GM21528 (cell line): ENCODE results near the gene PRPH.
"Not testable (repeated sequence)": the region's sequence is repeated elsewhere in the genome, so short reads cannot be mapped to it uniquely, and the experiment has no call there.

Experiments used
- ATAC-seq: cut with Tn5 transposase; IDR thresholded peaks from one replicate; pipeline ENCODE4 v1.9.1; 2021; ENCODE audit warnings: mild to moderate bottlenecking, moderate library complexity; ENCODE audit not compliant: unreplicated experiment, low FRiP score

The PRPH gene

DNA sequence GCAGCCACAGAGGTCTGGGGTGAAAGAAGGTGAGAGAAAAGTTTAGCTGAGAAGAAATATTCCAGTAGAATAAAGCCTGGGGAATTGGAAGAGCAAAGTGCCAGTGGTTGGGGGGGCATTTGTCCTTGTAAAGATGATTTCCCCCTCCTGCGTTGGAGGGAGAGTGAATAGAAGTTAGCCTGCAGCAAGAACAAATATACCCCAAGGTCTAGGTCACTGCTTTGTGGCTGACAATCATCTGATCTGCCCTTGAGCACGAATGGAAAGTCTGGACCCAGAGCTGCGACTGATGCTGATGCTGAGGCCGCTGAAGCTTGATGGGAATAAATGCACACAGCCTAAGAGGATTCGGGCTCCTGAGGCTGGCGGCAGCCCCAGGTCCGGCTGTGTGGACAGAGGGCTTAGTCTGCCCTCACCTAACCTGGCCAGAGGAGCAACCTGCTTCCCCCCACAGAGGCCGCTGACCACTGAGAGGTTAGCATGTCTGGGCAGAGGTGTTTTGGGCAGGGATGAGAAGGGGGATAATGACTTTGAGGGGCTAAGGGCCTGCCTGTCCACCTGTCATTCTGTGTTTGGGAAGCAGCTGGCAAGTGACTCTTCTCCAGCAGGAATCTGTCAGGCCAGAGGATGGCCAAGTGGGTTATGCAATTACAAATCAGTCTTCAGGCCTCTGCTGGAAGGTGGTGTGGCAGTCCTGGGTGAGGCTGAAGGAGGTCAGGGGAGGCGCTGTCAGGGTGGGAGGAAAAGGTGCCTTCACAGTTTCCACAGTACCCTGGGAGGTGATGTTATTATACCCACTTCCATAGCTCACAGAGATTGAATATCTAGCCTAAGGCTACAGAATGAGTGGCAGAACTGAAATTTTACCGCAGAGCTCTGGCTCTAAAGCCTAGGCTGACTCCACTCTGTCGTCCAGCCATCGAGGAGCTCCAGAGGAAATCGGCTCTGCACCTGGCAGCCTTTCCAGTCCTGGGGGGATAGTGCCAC, 18.4 kb upstream of the PRPH start:
- ATAC-seq = no peak

DNA sequence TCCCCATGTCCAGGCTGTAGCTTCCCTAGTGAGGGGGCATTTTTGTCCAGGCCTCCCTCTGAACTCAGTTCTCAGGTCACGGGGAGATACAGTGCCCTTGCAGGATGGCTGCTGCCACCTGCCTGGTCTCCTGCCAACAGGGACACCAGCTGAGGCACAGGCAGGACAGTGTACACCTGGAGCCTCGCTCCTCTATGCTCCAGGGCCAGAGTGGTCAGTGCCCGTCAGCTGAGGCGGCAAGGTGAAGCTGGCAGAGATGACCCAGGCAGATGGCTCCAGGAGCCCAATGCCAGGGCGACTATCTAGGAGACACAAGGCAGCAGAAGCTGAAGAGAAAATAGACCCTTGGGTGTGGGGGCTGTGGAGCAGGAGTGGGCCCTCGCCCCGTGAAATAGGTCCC, 17.5 kb upstream of the PRPH start:
- ATAC-seq = no peak

DNA sequence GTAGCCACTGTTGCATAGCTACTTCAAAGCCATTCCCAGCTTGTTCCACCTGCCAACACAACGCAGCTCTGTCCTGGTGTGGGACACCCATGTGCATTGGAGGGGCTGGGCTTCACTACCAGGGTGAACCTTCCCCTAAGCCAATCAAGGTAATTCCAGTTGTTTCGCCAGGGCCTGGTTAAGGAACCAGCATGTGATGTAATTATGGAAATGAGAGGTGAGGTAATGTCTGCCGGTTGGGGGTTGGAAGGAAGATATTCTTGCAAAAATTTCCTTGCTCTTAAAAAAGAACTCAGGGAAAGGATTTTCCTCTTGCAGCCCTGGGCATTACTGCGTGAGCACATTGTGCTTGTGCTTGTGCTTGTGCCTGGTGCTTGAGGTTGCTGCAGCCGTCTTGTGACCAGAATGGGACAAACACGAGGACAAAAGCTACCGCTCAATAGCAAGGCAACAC, 15.2 kb upstream of the PRPH start:
- ATAC-seq = no peak

DNA sequence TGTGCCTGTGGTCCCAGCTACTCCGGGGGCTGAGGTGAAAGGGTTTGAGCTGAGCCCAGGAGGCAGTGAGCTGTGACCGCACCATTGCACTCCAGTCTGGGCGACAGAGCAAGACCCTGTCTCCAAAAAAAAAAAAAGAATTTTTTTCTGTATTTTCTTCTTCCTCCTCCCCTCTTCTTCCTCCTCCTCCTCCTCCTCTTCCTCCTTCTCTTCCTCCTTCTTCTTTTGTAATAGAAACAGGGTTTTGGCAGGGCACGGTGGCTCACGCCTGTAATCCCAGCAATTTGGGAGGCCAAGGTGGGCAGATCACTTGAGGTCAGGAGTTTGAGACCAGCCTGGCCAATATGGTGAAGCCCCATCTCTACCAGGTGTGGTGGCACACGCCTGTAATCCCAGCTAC, 14.4 kb upstream of the PRPH start:
- ATAC-seq = not testable (repeated sequence)

DNA sequence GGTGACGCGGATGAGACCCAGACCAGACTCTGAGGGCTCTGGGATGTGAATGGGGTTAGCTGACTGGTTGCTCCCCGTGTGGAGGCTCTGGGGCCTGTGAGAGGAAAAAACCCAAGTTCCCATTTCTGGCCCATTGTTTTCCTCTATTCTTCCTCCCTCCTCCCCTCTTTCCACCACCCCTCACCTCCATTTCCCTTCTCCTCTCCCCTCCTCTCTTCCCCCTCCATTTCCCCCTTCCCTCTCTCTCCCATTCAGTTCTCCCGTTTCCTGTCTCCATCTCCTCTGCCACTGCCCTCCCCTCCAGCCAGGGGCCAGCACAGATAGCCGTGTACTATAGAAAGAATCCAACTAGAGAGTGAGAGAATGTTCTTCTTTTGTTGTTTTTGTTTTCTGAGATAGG, 12.6 kb upstream of the PRPH start:
- ATAC-seq = no peak

DNA sequence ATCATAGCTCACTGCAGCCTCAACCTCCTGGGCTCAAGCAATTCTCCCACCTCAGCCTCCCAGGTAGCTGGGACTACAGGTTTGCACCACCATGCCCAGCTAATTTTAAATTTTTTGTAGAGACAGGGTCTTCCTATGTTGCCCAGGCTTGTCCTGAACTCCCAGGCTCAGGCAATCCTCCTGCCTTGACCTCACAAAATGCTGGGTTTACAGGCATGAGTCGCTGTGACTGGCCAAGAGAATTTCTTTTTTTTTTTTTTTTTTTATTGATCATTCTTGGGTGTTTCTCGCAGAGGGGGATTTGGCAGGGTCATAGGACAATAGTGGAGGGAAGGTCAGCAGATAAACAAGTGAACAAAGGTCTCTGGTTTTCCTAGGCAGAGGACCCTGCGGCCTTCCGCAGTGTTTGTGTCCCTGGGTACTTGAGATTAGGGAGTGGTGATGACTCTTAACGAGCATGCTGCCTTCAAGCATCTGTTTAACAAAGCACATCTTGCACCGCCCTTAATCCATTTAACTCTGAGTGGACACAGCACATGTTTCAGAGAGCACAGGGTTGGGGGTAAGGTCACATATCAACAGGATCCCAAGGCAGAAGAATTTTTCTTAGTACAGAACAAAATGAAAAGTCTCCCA, 12.1 kb upstream of the PRPH start:
- not testable (repeated sequence) for ATAC-seq

DNA sequence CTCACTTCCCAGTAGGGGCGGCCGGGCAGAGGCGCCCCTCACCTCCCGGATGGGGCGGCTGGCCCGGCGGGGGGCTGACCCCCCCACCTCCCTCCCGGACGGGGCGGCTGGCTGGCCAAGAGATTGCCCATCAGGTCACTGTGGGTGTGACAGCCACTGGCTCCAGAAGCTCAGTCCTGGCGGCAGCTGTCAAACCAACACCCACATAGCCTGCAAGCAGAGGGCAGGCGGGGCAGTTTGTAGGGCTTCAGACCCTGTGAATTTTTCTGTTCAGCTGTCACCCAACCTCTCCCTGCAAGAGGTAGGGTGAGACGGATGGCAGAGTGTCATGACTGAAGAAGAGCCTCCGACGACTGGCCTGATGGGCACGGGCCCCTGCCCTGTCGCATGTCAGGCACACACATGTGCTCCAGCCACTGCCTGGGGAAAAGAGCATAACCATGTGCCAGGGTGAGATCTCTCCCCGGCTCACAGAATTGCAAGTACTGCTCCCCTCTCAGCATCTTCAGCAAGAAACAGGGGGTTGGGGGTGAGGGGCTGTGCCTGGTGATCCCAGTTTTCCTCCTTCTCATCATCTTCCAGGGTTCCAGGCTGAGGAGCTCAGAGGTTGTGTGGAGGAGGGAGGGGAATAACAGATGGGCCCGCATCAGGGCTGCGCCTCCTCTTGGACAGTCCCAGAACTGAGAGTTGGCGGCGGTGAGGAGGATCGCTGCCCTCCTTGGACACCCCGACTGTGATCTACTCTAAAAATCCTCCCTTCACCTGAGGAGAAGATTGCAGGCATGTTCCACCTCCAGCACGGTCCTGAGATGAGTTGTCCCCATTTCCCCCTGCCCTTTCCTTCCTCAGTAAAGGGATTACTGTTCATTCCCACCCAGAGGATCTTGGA, 11.2 kb upstream of the PRPH start:
- no peak for ATAC-seq

DNA sequence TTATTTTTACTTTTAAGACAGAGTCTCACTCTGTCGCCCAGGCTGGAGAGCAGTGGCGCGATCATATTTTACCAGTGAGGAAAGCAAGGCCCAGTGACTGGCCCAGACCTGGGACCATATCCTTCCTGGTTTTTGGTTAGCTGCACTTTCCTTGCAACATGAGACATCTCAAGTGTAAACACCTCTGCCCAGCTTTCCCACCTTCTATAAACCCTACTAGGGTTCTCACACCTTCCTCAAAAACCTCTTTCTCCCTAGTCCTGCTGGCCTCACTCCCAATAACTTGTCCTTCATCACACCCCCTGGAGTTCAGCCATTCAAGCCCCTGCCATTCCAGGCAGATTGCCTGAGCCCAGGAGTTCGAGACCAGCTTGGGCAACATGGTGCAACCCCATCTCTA, 10.3 kb upstream of the PRPH start:
- ATAC-seq = no peak

DNA sequence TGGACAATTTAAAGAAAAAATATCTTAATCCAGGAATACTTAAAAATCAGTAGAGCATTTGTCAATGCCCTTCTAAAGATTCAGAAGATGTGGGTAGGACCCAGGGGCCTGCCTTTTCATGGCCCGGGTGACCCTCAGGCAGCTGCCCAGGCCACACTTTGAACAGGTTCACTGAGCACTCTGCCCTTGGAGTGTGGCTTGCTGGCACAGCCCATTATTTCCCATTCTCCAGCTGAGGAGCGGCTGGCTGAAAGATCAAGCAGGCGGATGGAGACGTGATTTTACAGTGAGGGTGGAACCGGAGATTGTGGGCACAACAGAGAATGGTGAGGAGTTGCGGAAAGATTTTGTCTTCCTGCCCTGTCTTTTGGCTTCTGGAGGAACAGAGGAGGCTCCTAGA, 7.1 kb upstream of the PRPH start:
- ATAC-seq = no peak

DNA sequence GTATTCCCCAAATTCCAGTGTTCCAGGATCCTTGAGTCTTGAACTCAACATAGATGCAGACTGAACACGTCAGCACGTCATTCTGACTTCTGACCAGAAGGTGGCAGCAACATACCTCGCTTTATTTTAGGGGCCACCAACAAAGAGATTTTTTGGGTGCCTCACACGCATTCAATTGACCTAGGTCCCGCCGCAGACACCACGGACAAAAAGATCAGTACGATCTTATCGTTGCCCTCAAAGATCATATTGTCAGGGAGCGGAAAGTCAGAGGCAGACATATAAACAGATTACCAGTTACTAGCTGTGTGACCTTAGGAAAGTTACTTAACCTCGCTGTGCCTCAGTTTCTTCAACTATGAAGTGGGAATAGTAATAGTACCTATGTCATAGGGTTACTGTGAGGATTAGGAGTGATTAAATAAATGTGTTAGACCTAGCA, 6.5 kb upstream of the PRPH start:
- no peak for ATAC-seq

DNA sequence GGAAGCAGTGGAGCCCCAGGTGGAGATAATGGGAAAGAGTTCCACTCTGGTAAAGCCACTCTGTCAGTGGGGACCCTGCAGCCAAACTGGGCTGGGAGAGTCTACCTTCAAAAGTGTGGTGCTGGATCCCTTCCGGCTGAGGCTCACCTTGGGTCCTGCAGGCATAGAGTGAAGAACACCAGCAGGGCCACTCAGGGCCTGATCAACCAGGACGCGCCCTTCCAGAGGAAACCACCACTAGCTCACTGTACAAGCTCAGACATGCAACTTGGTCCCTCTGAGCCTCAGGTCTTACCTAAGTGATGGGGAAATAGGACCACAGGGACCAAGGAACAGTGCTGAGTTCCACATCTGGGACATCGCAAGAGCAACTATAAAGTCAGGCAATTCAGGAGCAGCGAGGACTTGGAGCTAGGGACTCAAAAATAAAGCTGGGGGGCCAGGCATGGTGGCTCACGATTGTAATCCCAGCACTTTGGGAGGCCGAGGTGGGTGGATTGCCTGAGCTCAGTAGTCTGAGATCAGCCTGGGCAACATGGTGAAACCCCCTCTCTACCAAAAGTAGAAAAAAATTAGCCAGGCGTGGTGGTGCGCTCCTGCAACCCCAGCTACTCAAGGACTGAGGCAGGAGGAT, 5.9 kb upstream of the PRPH start:
- no peak for ATAC-seq

DNA sequence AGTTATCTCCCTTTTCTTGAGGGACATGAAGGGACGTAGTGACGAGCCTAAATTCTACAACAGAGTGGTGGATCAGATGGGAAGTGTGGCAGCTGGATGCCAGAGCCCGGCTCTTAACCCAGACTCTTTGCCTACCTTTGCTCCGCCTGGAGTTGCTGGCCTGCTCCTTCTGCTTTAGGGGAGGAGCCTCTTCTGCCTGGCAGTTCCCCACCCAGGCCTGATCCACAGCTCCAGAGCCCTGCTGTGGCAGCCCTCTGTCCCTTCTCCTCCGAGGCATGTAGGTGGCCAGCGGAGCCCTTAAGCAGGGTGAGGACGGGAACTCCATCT, 2.3 kb upstream of the PRPH start:
- ATAC-seq = no peak

DNA sequence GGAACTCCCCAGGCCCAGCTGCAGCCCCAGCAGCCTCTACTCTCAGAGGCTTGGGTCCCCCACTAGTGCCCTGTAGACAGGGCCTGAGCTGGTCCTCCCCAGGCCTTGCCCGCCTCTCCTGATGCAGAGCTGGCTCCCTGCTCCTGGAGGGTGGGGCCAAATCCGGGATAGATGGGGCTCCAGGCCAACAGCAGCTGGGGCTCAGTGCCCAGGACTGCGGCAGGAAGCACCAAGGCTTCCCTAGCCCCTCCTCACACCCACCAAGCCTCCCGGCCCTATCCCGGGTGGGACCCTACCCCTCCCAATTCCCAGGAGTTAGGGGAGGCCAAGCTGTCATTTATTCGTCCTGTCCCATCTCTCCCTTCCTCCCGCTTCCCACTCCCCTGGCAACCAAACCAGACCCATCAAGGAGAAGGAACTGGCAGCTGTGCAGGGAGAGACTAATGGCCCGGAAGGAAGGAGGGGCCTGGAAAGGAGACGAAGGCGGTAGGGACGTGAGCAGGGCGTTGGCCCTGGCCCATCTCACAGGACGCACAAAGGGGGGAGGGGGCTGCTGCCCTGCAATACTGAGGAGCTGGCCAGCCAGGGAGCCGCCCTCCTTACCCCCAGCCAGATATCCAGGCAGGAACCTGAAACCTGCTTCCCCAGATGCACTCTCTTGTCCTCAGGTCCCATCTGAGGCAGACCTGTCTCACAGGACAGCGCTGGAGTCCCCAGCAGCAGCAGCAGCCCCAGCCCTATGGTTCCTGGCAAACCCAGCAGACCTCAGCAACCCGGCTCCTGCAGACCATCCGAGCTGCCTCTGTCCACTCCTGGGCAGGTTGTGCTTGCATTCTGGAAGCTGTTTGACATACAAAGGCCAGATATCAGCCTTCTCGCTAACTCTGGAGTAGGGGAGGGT, 1.6 kb upstream of the PRPH start:
- no peak for ATAC-seq

DNA sequence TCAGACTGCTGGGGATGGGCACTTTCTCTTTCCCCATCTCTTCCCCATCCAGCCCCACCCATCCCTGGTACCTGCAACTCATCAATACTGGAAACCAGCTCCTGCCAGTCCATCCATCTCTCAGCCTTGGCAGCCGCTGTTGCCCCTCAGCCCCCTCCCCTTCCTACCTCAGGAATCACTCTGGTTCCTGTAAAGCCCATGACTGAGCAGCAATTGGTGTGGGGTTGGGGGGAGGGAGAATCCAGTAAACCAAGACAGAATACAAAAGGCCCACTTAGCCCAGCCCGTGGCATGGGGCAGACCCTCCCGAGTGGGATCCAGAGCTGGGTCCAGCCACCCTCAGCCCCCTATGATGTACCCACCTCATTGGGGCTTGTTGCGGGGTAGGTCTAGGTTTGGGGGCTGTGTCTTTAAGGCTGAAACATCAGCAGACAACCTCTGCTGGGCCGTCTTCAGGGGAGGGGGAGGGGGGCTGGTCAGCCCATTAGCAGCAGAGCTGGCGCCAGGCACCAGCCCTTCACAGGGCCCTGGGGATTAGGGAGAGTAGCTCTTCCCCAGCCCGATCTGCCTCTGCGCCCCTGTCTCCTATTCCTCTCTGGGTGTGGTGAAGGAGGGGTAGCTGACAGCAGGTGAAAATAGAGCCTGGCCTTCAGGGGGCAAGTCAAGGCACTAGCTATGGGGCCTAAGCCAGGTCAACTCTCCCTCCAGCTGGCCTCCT, 702 bp upstream of the PRPH start:
- ATAC-seq = no peak

DNA sequence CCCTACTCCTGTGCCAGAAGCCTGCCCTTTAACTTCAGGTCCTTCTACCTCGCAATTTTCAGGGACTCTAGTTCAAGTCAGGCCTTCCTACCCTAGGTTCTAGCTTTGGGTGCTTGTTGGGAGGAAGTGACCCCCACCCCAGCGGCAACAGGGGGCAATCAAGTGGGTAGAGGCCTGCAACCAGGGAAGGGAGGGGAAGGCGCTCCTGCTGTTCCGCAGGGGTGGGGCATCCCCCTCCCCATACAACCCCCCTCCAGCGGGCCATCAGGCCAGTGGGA, 204 bp upstream of the PRPH start:
- no peak for ATAC-seq

DNA sequence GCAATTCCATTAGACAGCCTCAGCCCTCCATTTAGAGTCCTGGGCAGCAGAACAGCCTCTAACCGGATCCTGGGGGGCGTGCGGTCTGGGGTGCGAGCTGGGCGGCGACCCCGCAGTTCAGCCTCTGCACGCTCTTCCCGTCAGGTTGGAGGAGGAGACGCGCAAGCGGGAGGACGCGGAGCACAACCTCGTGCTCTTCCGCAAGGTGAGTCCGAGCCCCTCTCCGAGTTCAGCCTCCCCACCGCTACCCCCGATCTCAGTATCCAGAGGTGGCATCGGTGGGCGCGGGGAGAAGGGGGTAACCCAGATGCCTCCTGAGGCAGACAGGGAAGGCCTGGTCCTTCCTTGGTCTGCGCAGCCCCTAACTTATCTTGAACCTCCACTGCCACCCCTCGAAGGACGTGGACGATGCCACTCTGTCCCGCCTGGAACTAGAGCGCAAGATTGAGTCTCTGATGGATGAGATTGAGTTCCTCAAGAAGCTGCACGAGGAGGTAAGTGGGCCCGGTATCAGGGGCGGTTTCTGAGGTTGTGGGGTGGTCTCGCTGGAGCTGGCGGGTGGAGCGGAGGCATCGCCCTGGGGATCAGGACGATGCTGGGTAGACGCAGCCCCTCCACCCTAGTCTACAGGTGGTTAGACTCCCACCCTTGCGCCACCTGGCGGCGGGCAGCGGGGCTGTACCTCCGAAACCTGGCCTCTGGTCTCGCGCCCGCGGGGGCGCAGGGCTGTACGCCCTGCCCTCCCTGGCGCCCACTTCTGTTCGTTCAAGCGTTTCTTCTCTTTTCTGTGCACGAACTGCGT, 1.3 kb downstream of the PRPH start:
- no peak for ATAC-seq

DNA sequence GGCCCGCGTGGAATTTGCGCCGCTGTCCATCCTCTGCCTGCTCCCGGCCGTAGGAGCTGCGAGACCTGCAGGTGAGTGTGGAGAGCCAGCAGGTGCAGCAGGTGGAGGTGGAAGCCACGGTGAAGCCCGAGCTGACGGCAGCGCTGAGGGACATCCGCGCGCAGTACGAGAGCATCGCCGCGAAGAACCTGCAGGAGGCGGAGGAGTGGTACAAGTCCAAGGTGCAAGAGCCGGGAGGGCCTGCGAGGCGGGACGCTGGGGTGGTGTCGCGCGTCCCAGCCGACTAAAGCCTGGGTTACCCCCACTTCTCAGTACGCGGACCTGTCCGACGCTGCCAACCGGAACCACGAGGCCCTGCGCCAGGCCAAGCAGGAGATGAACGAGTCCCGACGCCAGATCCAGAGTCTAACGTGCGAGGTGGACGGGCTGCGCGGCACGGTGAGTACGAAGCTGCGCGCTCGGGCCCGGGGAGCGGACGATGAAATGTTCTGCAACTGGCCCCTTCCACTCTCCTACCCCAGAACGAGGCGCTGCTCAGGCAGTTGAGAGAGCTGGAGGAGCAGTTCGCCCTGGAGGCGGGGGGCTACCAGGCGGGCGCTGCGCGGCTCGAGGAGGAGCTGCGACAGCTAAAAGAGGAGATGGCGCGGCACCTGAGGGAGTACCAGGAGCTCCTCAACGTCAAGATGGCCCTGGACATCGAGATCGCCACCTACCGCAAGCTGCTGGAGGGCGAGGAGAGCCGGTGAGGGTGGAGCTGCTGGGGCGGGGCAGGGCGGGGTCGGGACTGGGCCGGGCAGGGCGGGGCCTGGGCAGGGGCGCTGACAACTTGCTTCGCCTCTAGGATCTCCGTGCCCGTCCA, 2.1 kb downstream of the PRPH start:
- ATAC-seq = no peak
